Measurements from ENCODE around the gene CSNK1A1.

DNA sequence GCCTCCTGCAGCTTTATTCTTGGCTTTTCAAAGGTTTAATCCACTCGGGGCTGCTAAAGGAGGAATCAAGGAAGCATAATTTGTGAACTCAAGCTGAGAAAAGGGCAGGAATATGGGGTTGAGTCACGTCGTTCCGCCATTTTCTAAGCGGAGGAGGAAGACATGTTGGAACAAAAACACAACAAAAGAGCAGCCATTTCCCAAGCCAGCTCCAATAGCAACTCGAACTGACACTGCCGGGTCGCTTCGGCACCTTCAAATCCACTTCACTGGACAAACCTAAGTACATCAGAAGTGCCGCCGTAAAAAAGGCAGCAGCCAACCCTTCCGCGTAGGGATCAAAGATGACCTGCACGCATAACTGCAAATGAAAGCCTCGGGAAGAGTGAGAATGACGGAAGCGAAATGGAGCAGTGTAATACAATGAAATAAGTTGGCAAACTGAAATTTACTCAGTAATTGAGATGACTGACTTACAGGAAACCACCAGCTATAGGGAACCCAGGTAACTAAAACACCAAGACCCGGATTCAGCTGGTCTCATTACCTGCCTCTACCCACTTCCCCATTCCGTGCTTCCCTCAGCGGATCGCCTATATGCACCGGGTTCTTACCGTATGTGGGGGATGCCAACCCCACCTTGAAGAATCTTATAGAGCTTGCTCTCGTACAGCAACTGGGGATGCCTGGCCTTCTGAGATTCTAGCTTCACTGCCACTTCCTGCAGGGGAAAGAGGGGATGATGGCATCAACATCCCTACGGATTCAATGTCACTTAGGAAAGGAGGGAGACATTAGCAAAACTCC, 1.6 kb downstream of the CSNK1A1 start:
- no peak for TF ChIP-seq EP300 (IDR thresholded peaks at IDR 0.05; ENCODE audit: borderline replicate concordance)
- no peak for TF ChIP-seq TEAD4 (IDR thresholded peaks at IDR 0.05)
- no peak for TF ChIP-seq RAD21 (IDR thresholded peaks at IDR 0.05; ENCODE audit: low read depth)

Data from Ishikawa (cell line).